Ectodermal cell (in vitro differentiated cells): ENCODE results near the gene MEAK7.

ENCODE experiments used
- H3K27ac ChIP-seq: 2 replicates; pipeline ENCODE4 v1.7.0; 2013; ENCODE audit warnings: mild to moderate bottlenecking, low read depth, low read length; ENCODE audit not compliant: insufficient read depth, poor library complexity, severe bottlenecking
- H3K27me3 ChIP-seq: 2 replicates; pipeline ENCODE4 v1.7.0; 2013; ENCODE audit warnings: mild to moderate bottlenecking, low read length; ENCODE audit not compliant: insufficient read depth, control insufficient read depth, poor library complexity, severe bottlenecking
- H3K36me3 ChIP-seq: one replicate; pipeline ENCODE4 v1.7.0; 2013; ENCODE audit warnings: low read length; ENCODE audit not compliant: control insufficient read depth, insufficient read depth
- H3K4me1 ChIP-seq: one replicate; pipeline ENCODE4 v1.7.0; 2013; ENCODE audit warnings: low read length; ENCODE audit not compliant: control insufficient read depth, insufficient read depth
- H3K4me3 ChIP-seq: 2 replicates; pipeline ENCODE4 v1.7.0; 2013; ENCODE audit warnings: low read depth, low read length, control low read depth; ENCODE audit not compliant: insufficient read depth
- H3K9me3 ChIP-seq: 2 replicates; pipeline ENCODE4 v1.7.0; 2013; ENCODE audit warnings: mild to moderate bottlenecking, low read length, moderate library complexity; ENCODE audit not compliant: control insufficient read depth
- WGBS, 2 experiments: methylation state at CpG; one replicate each; pipeline ENCODE4 v1.1.7; 2013; ENCODE audit warnings: missing lambda C conversion rate in 2 of 2; 5-methylcytosine and 5-hydroxymethylcytosine counted together

MEAK7 gene

GRCh38 chr16:84544031-84544773 lies 39.7 kb upstream of the MEAK7 start:
- Histone ChIP-seq H3K27ac (peak overlapping the region; percentile 44), H3K4me3 (no peak overlapping the region), H3K36me3 (no peaks in the 10 kb centered on the region), H3K27me3 (no peaks in the 10 kb centered on the region), H3K9me3 (no peaks in the 10 kb centered on the region), H3K4me1 (peaks cover 34% of the 10 kb centered on the region)
- WGBS, 2 experiments, result 86 to 90% methylated on average over 25 of the region's 25 CpGs

GRCh38 chr16:84543253-84543652 lies 38.8 kb upstream of the MEAK7 start:
- no peaks in the 10 kb centered on the region for H3K36me3 ChIP-seq
- WGBS, 2 experiments, result 92 to 97% methylated on average over 2 of the region's 2 CpGs
- no peaks in the 10 kb centered on the region for H3K27me3 ChIP-seq
- H3K9me3 ChIP-seq, result no peaks in the 10 kb centered on the region
- peaks cover 24% of the 10 kb centered on the region for H3K4me1 ChIP-seq
- H3K27ac ChIP-seq, result no peak overlapping the region
- no peak overlapping the region for H3K4me3 ChIP-seq

GRCh38 chr16:84541999-84542817 lies 37.7 kb upstream of the MEAK7 start:
- Histone ChIP-seq H3K27ac (no peak overlapping the region), H3K36me3 (no peaks in the 10 kb centered on the region), H3K4me3 (no peak overlapping the region), H3K27me3 (no peaks in the 10 kb centered on the region), H3K4me1 (peaks cover 26% of the 10 kb centered on the region), H3K9me3 (no peaks in the 10 kb centered on the region)
- WGBS, 2 experiments, result 97% methylated on average over 7 of the region's 7 CpGs

GRCh38 chr16:84540194-84540593 lies 35.7 kb upstream of the MEAK7 start:
- 95 to 97% methylated on average over 4 of the region's 4 CpGs for WGBS, 2 experiments
- H3K4me3 ChIP-seq, result no peak overlapping the region
- no peaks in the 10 kb centered on the region for H3K9me3 ChIP-seq
- no peaks in the 10 kb centered on the region for H3K36me3 ChIP-seq
- peaks cover 36% of the 10 kb centered on the region for H3K4me1 ChIP-seq
- no peak overlapping the region for H3K27ac ChIP-seq
- H3K27me3 ChIP-seq, result no peaks in the 10 kb centered on the region

- Histone ChIP-seq H3K27me3 (no peaks in the 10 kb centered on the region), H3K9me3 (no peaks in the 10 kb centered on the region), H3K36me3 (no peaks in the 10 kb centered on the region), H3K4me1 (peaks cover 41% of the 10 kb centered on the region), H3K27ac (peak overlapping the region; percentile 77), H3K4me3 (no peak overlapping the region)
- 89 to 92% methylated on average over 6 of the region's 6 CpGs for WGBS, 2 experiments
These were observed 33.9 kb upstream of the MEAK7 start for GRCh38 chr16:84538222-84538840.

GRCh38 chr16:84537491-84538151 lies 33.2 kb upstream of the MEAK7 start:
- Histone ChIP-seq H3K27me3 (no peaks in the 10 kb centered on the region), H3K4me3 (no peak overlapping the region), H3K9me3 (no peaks in the 10 kb centered on the region), H3K4me1 (peaks cover 48% of the 10 kb centered on the region), H3K27ac (peak overlapping the region; percentile 89), H3K36me3 (no peaks in the 10 kb centered on the region)
- 77% methylated on average over 10 to 11 of the region's 11 CpGs for WGBS, 2 experiments

GRCh38 chr16:84535851-84536250 lies 31.4 kb upstream of the MEAK7 start:
- Histone ChIP-seq H3K27ac (peak overlapping the region; percentile 6), H3K4me3 (no peak overlapping the region), H3K9me3 (no peaks in the 10 kb centered on the region), H3K27me3 (no peaks in the 10 kb centered on the region), H3K4me1 (peaks cover 62% of the 10 kb centered on the region), H3K36me3 (no peaks in the 10 kb centered on the region)
- WGBS, 2 experiments, result 86 to 87% methylated on average over 9 of the region's 9 CpGs

- H3K27ac ChIP-seq, result peak overlapping the region; percentile 52
- 43 to 47% methylated on average over 6 of the region's 6 CpGs for WGBS, 2 experiments
- no peak overlapping the region for H3K4me3 ChIP-seq
- no peaks in the 10 kb centered on the region for H3K9me3 ChIP-seq
- H3K36me3 ChIP-seq, result no peaks in the 10 kb centered on the region
- no peaks in the 10 kb centered on the region for H3K27me3 ChIP-seq
- peaks cover 62% of the 10 kb centered on the region for H3K4me1 ChIP-seq
These were observed 30.9 kb upstream of the MEAK7 start for GRCh38 chr16:84535408-84535807.

- Histone ChIP-seq H3K9me3 (peaks cover 2% of the 10 kb centered on the region), H3K4me1 (peaks cover 62% of the 10 kb centered on the region), H3K4me3 (no peak overlapping the region), H3K27me3 (no peaks in the 10 kb centered on the region), H3K27ac (peak overlapping the region; percentile 52), H3K36me3 (no peaks in the 10 kb centered on the region)
- WGBS, 2 experiments, result 71 to 72% methylated on average over 5 of the region's 5 CpGs
These were observed 30.4 kb upstream of the MEAK7 start for GRCh38 chr16:84534815-84535214.
